GM21717 (cell line): Measurements from ENCODE around the gene OXCT2.
"Not testable (repeated sequence)": the region's sequence is repeated elsewhere in the genome, so short reads cannot be mapped to it uniquely, and the experiment has no call there.

Source experiments
- ATAC-seq: cut with Tn5 transposase; IDR thresholded peaks from one replicate; pipeline ENCODE4 v1.9.1; 2021; ENCODE audit warnings: mild to moderate bottlenecking, moderate library complexity; ENCODE audit not compliant: unreplicated experiment

OXCT2 gene

DNA sequence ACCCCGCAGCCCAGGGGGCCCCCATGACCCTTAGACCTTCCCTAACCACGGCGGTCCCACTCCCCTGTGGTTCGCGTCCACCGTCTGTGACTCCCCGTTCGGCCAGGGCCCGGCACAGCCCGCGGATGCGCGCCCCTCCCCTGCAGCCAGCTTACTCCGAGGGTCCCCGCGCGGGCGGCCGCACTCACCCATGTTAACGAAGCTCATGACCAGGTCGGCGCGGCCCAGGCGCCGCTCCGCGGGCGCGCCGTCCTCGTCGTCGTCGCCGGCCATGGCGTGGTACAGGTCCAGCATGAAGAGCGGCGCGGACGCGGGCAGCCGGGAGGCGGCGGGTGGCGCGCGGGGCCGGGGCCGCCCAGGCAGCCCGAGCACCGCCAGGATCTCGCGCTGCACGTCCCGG, 16.8 kb upstream of the OXCT2 start:
- ATAC-seq, result not testable (repeated sequence)

DNA sequence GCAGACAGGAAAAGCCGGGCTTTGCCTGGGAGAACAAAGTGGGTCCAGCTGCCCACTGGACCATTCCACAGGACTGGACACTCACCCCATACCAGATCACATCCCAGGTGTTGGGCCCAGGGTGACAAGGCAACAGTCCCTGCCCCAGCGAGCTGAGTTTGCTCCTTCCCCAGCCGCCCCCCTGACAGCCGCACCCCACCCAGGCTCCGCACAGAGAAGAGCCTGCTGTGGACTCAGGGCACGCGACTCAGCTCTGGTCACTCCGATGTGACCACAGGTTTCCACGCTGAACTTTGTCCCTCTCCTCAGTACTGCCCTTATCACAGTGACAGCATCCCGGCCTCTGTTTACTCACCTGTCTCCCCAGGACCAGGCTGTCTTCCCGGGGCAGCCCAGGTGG, 16.3 kb upstream of the OXCT2 start:
- ATAC-seq, result no peak

DNA sequence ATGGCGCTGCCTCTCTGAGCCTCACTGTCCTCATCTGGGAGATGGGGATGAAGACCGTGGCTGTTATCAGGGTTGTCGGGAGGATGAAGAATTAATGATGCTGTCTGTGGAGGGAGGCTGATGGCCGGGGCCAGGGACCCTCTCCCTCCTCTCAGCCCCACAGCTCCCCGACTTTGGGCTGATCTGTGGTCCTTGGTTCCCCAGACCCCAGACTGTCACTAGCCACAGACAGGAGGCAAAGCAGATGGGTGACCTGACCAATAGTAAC, 15.9 kb upstream of the OXCT2 start:
- ATAC-seq, result not testable (repeated sequence)

DNA sequence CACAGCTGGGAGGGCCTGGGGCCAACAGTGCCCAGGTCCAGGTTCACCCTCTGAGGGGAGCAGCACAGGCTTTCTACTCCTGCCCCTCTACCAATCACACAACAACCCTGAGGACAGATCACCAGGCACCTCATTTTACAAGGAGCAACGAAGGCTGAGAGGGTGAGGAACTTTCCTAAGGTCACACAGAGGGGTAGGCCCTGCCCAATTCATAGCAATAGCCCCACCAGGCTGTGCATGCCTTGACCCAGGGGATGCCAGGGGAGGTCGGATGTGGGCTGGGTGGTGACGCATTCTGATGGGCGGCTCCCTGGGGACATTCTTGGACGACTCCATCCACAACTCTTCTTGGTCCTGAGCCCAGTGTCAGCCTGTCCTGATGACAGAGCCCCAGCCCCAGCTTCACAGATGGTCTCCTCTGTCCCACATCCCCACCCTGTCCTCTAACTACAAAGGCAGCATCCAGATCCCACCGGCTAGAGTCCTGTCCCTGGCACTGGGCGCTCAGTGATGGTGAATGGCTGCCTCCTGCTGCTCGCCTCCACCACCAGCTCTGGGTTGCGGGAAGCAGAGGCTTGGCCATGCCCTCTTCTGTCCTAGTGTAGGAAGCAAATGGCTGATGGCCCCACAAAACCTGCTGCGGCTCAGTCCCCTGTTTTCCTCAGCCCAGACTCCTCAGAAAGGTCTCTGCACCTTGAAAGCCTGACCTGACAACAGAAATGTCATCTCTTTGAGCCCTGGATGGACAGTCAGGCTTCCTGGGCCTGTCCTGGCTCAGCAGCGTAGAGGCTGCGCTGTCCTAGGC, 15.4 kb upstream of the OXCT2 start:
- not testable (repeated sequence) for ATAC-seq

DNA sequence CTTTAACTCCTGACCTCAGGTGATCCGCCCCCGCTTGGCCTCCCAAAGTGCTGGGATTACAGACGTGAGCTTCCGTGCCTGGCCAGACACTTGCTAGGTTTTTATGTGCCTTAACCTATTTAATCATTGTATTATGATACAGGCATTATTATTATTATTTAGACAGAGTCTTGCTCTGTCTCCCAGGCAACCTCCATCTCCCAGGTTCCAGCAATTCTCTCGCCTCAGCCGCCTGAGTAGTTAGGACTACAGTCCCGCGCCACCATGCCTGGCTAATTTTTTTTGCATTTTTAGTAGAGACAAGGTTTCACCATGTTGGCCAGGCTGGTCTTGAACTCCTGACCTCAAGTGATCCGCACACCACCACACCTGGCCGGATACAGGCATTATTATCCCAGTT, 11.5 kb upstream of the OXCT2 start:
- ATAC-seq, result not testable (repeated sequence)

DNA sequence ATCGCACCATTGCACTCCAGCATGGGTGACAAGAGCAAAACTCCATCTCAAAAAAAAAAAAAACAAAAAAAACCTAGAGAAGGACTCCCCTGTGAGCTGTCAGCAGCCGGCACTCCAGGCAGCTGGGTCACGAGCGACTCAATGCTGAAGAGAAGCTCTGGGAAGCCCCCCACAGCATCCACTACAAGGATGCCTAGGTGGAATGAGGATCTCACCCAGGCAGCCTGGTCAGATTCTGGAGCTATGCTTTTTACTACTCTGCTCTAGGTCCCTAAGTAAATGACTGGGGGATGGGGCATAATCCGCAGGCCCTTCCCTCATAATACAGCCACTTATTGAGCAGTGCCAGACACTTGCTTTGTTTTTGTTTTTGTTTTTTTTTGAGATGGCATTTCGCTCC, 11.0 kb upstream of the OXCT2 start:
- ATAC-seq, result no peak

- ATAC-seq, result no peak
Observed at GRCh38 chr1:39781349-39781715, 10.2 kb upstream of the OXCT2 start.

DNA sequence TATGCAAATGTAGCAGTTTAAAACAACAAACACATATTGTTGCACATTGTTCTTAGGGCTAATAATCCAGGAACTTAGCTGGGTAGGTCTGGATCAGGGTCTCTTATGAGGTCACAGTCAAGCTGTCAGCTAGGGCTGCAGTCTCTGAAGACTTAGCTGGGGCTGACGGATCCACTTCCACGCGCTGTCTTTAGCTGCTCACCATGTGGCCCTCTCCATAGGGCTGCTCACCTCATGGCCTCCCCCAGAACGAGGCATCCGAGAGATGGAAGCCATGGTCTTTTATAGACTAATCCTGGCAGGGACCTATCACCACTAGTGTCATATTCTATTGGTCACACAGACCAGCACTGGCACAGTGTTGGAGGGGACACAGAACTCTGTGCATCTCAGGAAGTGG, 8.7 kb upstream of the OXCT2 start:
- no peak for ATAC-seq

GRCh38 chr1:39779137-39779536, 8.0 kb upstream of the OXCT2 start:
- no peak for ATAC-seq

DNA sequence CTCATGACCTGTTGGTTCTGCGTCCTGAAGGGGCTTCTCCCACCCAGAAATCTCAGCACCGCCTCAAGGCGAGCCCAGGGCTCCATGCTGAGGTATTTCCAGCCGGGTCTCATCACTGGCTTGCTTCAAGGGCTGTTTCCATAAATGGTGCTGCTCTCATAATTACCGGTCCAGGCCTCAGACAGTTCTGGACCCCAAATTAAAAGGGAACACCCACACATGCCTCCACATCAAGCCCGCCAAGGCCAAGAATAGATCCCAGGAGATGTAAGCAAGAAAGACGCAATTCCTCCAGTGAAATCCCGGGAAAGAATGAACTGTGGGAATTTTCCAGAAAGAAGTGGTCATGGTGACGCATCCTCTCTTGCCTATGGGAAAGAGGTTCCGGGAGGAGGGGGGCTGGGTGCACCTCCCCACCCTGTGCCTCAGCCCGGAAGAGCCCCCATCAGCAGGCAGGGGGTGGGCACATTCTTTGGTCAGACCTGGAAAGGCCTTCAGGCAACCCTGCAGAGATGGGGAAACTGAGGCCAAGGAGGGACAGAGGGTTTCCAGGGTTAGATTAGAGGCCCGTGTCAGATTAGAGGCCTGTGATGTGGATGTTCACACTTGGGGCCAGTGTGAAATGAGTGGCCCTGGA, 7.4 kb upstream of the OXCT2 start:
- not testable (repeated sequence) for ATAC-seq

- ATAC-seq, result not testable (repeated sequence)
Observed at GRCh38 chr1:39777896-39778295, 6.7 kb upstream of the OXCT2 start.

GRCh38 chr1:39777306-39777705, 6.2 kb upstream of the OXCT2 start:
- ATAC-seq, result no peak

GRCh38 chr1:39776886-39777285, 5.7 kb upstream of the OXCT2 start:
- ATAC-seq, result no peak

DNA sequence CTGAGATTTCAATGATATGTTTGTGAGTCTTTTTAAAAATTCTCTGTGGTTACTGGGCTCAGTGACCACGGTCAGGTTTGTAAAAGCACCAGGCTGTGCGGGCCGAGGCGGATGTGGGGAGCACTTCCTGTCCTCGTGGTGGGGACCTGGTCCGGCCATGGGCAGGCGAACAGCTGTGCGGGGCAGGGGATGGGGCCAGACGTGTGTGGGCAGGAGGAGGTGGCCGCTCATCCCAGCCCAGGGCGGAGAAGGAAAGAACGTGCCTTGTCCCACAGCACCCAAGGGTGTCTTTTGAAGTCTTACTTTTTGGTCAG, 5.2 kb upstream of the OXCT2 start:
- no peak for ATAC-seq

DNA sequence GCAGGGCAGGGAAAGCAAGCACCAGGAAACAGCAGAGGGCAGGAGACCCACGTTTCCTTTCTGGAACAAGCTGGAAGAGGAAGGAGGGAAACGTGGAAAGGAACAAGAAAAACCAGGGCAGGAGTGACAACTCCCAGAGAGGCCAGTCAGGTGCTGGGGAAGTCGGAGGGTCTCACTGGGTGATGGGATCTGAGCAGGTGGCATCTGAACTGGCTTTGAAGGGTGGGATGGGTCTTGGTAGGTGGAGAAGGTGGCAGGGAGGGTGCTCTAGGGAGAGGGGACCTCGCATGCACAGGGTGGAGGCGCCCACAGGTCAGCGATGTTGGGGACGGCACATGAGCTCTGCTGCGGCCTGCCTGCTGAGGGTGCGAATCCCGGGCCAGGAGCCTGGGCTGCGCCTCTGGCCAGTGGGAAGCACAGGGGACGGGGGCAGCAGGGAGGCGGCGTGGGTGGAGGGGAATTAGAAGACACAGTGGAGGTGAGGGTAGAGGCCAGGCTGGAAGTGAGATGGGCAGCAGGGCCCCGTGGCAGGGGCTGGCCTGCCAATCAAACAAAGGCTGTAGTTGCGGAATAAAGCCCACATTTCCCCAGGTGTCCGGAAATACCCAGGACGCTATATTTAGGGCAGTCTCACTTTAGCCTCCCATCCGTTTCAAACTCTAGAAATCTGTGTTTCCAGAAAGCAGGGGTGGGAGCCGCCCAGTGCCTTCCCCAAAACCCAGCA, 4.7 kb upstream of the OXCT2 start:
- ATAC-seq, result not testable (repeated sequence)

DNA sequence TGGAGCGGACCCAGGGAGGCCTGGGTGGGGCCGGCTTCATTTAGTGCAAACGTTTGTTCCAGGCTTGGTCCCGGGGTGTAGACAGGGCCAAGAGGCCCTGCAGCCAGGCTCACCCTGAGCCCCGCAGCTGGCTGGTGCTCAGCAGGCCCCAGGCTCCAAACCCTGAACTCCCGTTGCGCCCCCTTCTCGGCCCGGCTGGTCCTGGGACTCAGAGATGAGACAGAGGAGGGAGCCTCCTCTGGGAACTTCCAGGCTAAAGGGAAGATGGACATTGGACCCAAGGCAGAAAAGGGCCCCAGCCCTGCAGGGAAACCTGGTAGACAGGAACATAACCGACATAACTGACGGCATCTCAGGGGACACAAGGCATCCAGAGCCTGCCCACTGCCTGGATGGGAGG, 4.0 kb upstream of the OXCT2 start:
- ATAC-seq, result not testable (repeated sequence)

DNA sequence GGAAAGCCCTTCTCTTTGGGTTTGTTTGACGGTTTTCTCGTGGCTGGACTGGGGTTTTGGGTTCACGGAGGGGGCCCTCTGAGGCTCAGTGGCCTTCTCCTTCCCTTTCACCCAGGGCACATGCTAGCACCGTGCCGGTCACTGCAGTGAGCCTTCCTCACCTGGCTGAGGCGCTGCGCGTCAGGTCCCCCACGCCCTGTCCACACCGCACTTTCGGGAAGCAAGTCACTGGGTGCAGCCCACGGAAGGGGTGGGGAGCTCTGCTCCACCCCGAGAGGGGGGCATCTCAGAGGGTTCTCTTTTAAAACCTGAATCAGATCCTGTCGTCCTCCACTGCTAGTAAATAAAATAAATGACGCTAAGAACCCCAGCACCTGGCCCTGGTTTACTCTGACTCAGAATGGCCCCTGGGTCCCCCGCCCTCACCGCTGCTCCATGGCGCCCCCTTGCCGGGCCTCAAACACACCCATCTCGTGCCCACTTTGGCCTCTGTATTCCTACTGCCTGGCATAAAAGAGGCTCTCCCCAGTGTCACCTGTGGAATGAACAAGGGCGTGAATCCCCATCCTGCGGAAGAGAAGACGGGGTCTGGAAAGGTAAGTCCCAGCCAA, 2.3 kb upstream of the OXCT2 start:
- ATAC-seq, result not testable (repeated sequence)

- not testable (repeated sequence) for ATAC-seq
Observed at GRCh38 chr1:39770100-39771021, 787 bp downstream of the OXCT2 start.

GRCh38 chr1:39769502-39769901, 1.6 kb downstream of the OXCT2 start:
- ATAC-seq, result not testable (repeated sequence)

DNA sequence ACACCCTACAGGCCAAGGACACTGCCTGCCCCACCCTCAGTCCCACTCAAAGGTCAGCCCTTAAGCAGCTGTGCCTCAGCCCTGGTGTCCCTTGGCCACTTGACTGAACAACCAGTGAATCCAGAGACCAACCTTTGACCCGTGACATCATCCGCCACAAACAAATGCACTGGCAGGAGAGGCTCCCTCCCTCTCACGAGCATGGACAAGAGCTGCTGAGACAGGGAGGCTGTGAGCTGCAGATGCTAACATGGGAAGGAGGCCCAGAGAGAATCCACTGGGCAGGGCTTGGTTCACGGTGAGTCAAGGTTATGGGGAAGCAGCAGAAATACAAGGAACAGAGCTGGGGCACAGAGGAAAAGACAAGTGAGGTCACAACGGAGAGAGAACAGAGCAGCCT, 4.7 kb downstream of the OXCT2 start:
- not testable (repeated sequence) for ATAC-seq

DNA sequence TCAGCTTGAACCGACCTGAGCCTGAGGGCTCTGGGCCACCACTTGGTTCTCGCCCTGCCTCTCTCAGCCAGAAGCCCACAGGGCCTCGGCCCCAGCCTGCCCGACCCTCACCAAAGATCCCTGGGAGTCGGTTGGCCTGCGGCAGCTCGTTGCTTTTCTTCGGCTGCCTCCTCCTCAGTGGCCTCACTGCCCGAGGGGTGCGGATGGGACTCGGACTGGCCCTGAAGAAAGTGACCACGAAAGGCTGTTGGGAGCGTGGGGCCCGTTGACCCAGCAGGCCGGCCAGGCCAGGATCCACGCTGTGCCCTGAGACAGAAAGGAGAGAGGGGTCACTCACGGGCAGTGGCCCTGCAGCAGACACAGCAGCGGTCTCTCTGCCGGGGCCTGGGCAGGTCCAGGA, 6.6 kb downstream of the OXCT2 start:
- not testable (repeated sequence) for ATAC-seq
